Body of pancreas (tissue), 4 donors: ENCODE measurements around the gene SLC36A1. TPM values are rescaled to one million over a fixed set of nuclear protein-coding genes. Genes with fewer than 3 reads are reported as not detected.

ENCODE experiments used
- ATAC-seq: fragments of 150-250 bp; one replicate; pipeline ENCODE4 v1.9.1; 2016
- DNase-seq, 4 donors: peaks; one replicate each; pipeline ENCODE4 v3.0.0-alpha.2; 2019
- H3K27ac ChIP-seq, 4 donors: fragments of 200-600 bp; sonication (generic); 1 replicate in 3 of 4; 2 replicates in 1 of 4; pipeline versions ENCODE4 v1.5.1 to v1.6.1; 2016 to 2019; ENCODE audit warnings: mild to moderate bottlenecking in 1 of 4, mixed read lengths in 1 of 4, moderate library complexity in 1 of 4
- H3K27me3 ChIP-seq, 2 donors: fragments of 200-600 bp; sonication (generic); one replicate each; pipeline ENCODE4 v1.6.0; 2016; ENCODE audit warnings: mild to moderate bottlenecking in 1 of 2
- H3K36me3 ChIP-seq, 2 donors: fragments of 200-600 bp; sonication (generic); replicated peaks in 1 of 2; 2 replicates each; pipeline ENCODE4 v1.5.1; 2016; ENCODE audit warnings: low read depth in 2 of 2; ENCODE audit not compliant: insufficient read depth in 1 of 2
- H3K4me1 ChIP-seq: fragments of 200-600 bp; sonication (generic); one replicate; pipeline ENCODE4 v1.6.0; 2016
- H3K4me3 ChIP-seq, 2 donors: fragments of 200-600 bp; sonication (generic); 1 replicate in 1 of 2; 2 replicates in 1 of 2; pipeline ENCODE4 v1.5.1; 2016 to 2019
- H3K9me3 ChIP-seq, 3 donors: fragments of 200-600 bp; sonication (generic); 1 replicate in 2 of 3; 2 replicates in 1 of 3; pipeline ENCODE4 v1.5.1; 2016
- CTCF ChIP-seq, 7 experiments: fragments of 450-650 bp in 4 of 7; fragments of 200-600 bp in 3 of 7; sonication (generic) in 3 of 7; IDR thresholded peaks; one replicate each; pipeline ENCODE4 v1.5.1; 2016 to 2019; ENCODE audit warnings: antibody characterized with exemption in 7 of 7
- POLR2A ChIP-seq, 3 donors: fragments of 450-650 bp; IDR thresholded peaks; one replicate each; pipeline ENCODE4 v1.6.1; 2016; ENCODE audit warnings: antibody characterized with exemption in 3 of 3, mild to moderate bottlenecking in 2 of 3
- WGBS, 2 donors: methylation state at CpG; one replicate each; pipeline ENCODE4 v1.1.5; 2017; 5-methylcytosine and 5-hydroxymethylcytosine counted together
- intact Hi-C: fragments of 100-400 bp; cut with DNase I; formaldehyde crosslinking; loops from one replicate; pipeline ENCODE4 v1.15.1; 2023
- total RNA-seq, 2 donors: library from RNA; depleted of rRNA; stranded (reverse); fragments of >200 nt; gene quantifications; one replicate each; pipeline ENCODE4 v1.1.0, GENCODE V29; 2016

SLC36A1 gene
- total RNA-seq, 2 donors from 2014 or later = 6.5 to 12.5 TPM

- WGBS, 2 donors = 84 to 87% methylated on average over 2 of the region's 2 CpGs
Observed at GRCh38 chr5:151495320-151495719, 47.9 kb downstream of the SLC36A1 start.

GRCh38 chr5:151496041-151496484 lies 48.7 kb downstream of the SLC36A1 start:
- no peak overlapping the region for H3K4me3 ChIP-seq
- no peak for ATAC-seq
- H3K4me1 ChIP-seq = no peaks in the 10 kb centered on the region
- H3K27ac ChIP-seq = no peak overlapping the region
- no peaks in the 10 kb centered on the region for H3K27me3 ChIP-seq
- DNase-seq = no peak
- 78 to 79% methylated on average over 14 of the region's 14 CpGs for WGBS, 2 donors
- no peak for TF ChIP-seq POLR2A (IDR thresholded peaks at IDR 0.05)
- TF ChIP-seq CTCF (IDR thresholded peaks at IDR 0.05) = no peak
- intact Hi-C loops = no loop called here
- no peaks in the 10 kb centered on the region for H3K36me3 ChIP-seq
- H3K9me3 ChIP-seq = no peaks in the 10 kb centered on the region

More at GRCh38 chr5:151495320-151495719, 47.9 kb downstream of the SLC36A1 start:
- TF ChIP-seq CTCF (IDR thresholded peaks at IDR 0.05) = no peak
- TF ChIP-seq POLR2A (IDR thresholded peaks at IDR 0.05) = no peak
- ATAC-seq = no peak
- Histone ChIP-seq H3K27ac (no peak overlapping the region), H3K36me3 (no peaks in the 10 kb centered on the region), H3K4me1 (no peaks in the 10 kb centered on the region), H3K27me3 (no peaks in the 10 kb centered on the region), H3K9me3 (no peaks in the 10 kb centered on the region), H3K4me3 (no peak overlapping the region)
- intact Hi-C loops = no loop called here
- DNase-seq = no peak

- DNase-seq = no peak
- ATAC-seq = no peak
- Histone ChIP-seq H3K4me3 (no peak overlapping the region), H3K36me3 (no peaks in the 10 kb centered on the region), H3K27me3 (no peaks in the 10 kb centered on the region), H3K27ac (no peak overlapping the region), H3K4me1 (no peaks in the 10 kb centered on the region), H3K9me3 (no peaks in the 10 kb centered on the region)
- intact Hi-C loops = no loop called here
- TF ChIP-seq POLR2A (IDR thresholded peaks at IDR 0.05) (no peak), CTCF (IDR thresholded peaks at IDR 0.05) (no peak)
- 83 to 87% methylated on average over 3 of the region's 3 CpGs for WGBS, 2 donors
Observed at GRCh38 chr5:151497391-151498002, 50.1 kb downstream of the SLC36A1 start.

- ATAC-seq = no peak
- no peak for TF ChIP-seq POLR2A (IDR thresholded peaks at IDR 0.05)
- TF ChIP-seq CTCF (IDR thresholded peaks at IDR 0.05) = no peak
- Histone ChIP-seq H3K9me3 (no peaks in the 10 kb centered on the region), H3K4me1 (no peaks in the 10 kb centered on the region), H3K27me3 (no peaks in the 10 kb centered on the region), H3K4me3 (no peak overlapping the region), H3K36me3 (no peaks in the 10 kb centered on the region), H3K27ac (no peak overlapping the region)
- no peak for DNase-seq
- intact Hi-C loops = no loop called here
- WGBS, 2 donors = 78 to 82% methylated on average over 8 of the region's 8 CpGs
Observed at GRCh38 chr5:151498395-151499155, 51.2 kb downstream of the SLC36A1 start.
